Measurements from ENCODE around the gene KIAA0825. TPM values are rescaled to one million over a fixed set of nuclear protein-coding genes. Genes with fewer than 3 reads are reported as not detected.
"Not testable (repeated sequence)": the region's sequence is repeated elsewhere in the genome, so short reads cannot be mapped to it uniquely, and the experiment has no call there.

The KIAA0825 gene
- total RNA-seq, 1 donor, result 9.5 TPM

DNA sequence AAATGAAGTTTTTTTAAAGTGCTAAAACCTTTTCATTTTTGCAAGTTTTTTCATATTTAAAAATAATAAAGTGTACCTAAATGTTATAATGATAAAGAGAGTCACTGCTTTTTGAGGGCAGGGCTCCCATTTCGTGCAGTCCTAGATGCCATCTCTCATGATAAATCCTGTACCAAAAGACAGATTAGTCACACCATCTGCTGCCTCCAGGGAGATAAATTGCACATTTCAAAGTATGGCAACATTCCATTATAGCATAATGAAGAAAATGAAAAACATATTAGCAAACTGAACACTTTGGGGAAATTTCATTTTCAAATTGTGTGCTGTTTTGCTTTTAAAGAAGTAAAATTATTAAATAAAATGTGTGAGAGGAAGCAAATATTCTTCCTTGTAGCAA lies 257.2 kb downstream of the KIAA0825 start:
- H3K4me3 ChIP-seq (ENCODE audit: low read depth, low read length), result no peak overlapping the region
- no peak for TF ChIP-seq CTCF (IDR thresholded peaks at IDR 0.05; ENCODE audit: insufficient read depth, low read depth, low read length)
- no peak for DNase-seq (ENCODE audit: low read depth)

- TF ChIP-seq CTCF (IDR thresholded peaks at IDR 0.05; ENCODE audit: insufficient read depth, low read depth, low read length), result no peak
- H3K4me3 ChIP-seq (ENCODE audit: low read depth, low read length), result no peak overlapping the region
- no peak for DNase-seq (ENCODE audit: low read depth)
These were observed 257.8 kb downstream of the KIAA0825 start for GRCh38 chr5:94360382-94361130.

DNA sequence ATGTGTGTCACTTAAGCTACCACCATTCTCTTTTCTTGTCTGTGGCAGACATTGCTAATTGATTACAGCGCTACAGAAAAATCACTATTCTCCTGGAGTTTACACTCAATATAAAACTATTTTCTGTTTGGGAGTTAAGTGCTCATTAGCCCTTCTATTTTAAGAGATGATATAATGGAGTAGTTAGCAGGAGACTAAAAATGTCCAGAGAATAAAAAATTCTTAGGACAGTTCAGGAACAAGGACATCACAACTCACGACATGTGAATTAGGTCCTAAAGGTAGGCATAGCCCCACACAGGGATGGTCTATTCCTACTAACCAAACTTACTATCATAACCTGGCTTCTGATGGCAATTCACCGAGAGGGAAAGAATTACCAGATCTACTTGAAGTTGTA lies 258.5 kb downstream of the KIAA0825 start:
- no peak for TF ChIP-seq CTCF (IDR thresholded peaks at IDR 0.05; ENCODE audit: insufficient read depth, low read depth, low read length)

DNA sequence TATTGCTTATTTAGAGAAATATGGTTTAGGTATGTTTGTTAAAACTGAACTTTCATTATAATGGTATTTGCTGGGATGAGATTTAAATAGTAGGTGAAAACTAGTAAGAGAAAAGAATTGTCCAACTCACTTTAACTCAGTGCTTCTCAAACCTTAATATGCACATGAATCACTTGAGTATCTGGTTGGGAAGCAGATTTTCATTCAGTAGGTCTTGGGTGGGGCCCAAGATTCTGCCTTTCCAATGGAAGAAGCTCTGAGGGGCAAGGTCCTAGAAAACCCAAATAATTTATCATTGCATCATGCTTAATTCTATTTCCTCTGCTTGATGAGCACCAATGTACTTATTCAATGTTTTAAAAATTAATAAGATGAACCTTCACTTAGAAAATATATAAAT lies 262.6 kb downstream of the KIAA0825 start:
- no peak for DNase-seq (ENCODE audit: low read depth)
- no peak overlapping the region for H3K4me3 ChIP-seq (ENCODE audit: low read depth, low read length)
- no peak for TF ChIP-seq CTCF (IDR thresholded peaks at IDR 0.05; ENCODE audit: insufficient read depth, low read depth, low read length)

More for the DNA sequence above, 258.5 kb downstream of the KIAA0825 start:
- no peak overlapping the region for H3K4me3 ChIP-seq (ENCODE audit: low read depth, low read length)
- no peak for DNase-seq (ENCODE audit: low read depth)

DNA sequence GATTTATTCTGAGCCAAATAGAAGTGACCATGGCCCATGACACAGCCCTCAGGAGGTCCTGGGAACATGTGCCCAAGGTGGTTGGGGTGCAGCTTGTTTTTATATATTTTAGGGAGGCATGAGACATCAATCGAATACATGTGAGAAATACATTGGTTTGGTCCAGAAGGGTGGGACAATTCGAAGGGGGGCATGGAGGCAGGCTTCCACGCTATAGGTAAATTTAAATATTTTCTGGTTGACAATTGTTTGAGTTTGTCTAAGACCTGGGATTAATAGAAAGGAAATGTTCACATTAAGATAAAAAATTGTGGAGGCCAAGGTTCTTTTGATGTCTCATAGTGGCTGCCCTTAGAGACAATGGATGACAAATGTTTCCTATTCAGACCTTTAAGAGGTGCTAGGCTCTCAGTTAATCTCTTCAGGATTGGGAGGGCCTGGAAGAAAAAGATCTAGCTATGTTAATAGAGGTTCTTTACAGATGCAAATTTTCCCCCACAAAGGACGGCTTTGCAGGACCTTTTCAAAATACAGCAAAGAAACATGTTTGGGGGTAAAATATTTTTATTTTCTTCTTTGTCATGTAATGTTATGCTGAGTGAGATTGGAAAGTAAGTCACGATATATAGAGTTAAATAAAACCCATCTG lies 263.4 kb downstream of the KIAA0825 start:
- not testable (repeated sequence) for H3K4me3 ChIP-seq (ENCODE audit: low read depth, low read length); DNase-seq (ENCODE audit: low read depth)

- H3K4me3 ChIP-seq (ENCODE audit: low read depth, low read length), result no peak overlapping the region
- TF ChIP-seq CTCF (IDR thresholded peaks at IDR 0.05; ENCODE audit: insufficient read depth, low read depth, low read length), result no peak
- no peak for DNase-seq (ENCODE audit: low read depth)
These were observed 264.8 kb downstream of the KIAA0825 start for GRCh38 chr5:94353605-94354004.

GRCh38 chr5:94347130-94347529 lies 271.3 kb downstream of the KIAA0825 start:
- no peak for DNase-seq (ENCODE audit: low read depth)
- TF ChIP-seq CTCF (IDR thresholded peaks at IDR 0.05; ENCODE audit: insufficient read depth, low read depth, low read length), result no peak

More at GRCh38 chr5:94347130-94347529, 271.3 kb downstream of the KIAA0825 start:
- no peak overlapping the region for H3K4me3 ChIP-seq (ENCODE audit: low read depth, low read length)

All from fibroblast of villous mesenchyme (primary cell).